Endothelial cell of umbilical vein (primary cell): ENCODE results near the gene POU6F2. TPM values are rescaled to one million over a fixed set of nuclear protein-coding genes. Genes with fewer than 3 reads are reported as not detected.

Experiments
- BruUV-seq: library from RNA; stranded (reverse); fragments of 400-500 nt; replicated peaks from 2 replicates; lab custom pipeline; 2021; lab: Mats Ljungman, UMichigan
- CTCF ChIA-PET: fragments of 300-600, 350-600 bp; sonication (Branson Sonifier 250); formaldehyde crosslinking; loops from one replicate; lab custom pipeline; 2021; ENCODE audit warnings: antibody characterized with exemption, inconsistent platforms; lab: Charles Lee
- POLR2A ChIA-PET: fragments of 300-600, 350-600 bp; sonication (Branson Sonifier 250); formaldehyde crosslinking; loops from one replicate; lab custom pipeline; 2021; ENCODE audit warnings: antibody characterized with exemption, inconsistent platforms; lab: Charles Lee
- DNase-seq: peaks from one replicate; pipeline ENCODE4 v3.0.0-alpha.2; 2011; ENCODE audit warnings: low read depth, low spot score
- FAIRE-seq: peaks from 2 replicates; lab custom pipeline; 2011; peaks lifted over from hg19 to GRCh38; lab: Jason Lieb, UNC
- H2AFZ ChIP-seq: 2 replicates; pipeline ENCODE4 v1.6.0; 2012; ENCODE audit warnings: low read depth, low read length, control low read depth, inconsistent platforms
- H3K27ac ChIP-seq: 2 replicates; pipeline ENCODE4 v1.5.1; 2011; ENCODE audit warnings: low read depth, mild to moderate bottlenecking, control low read depth, low read length, moderate library complexity; ENCODE audit not compliant: insufficient read depth
- H3K27me3 ChIP-seq, 2 experiments: 2 replicates each; pipeline versions ENCODE4 v1.6.0 to v1.6.1; 2011; ENCODE audit warnings: low read length in 2 of 2, mixed read lengths in 1 of 2; ENCODE audit not compliant: control insufficient read depth in 2 of 2, insufficient read depth in 2 of 2
- H3K36me3 ChIP-seq, 2 experiments: 2 replicates in 1 of 2; 3 replicates in 1 of 2; pipeline ENCODE4 v1.5.1; 2011; ENCODE audit warnings: low read length in 2 of 2, mild to moderate bottlenecking in 1 of 2, moderate library complexity in 1 of 2; ENCODE audit not compliant: control insufficient read depth in 2 of 2, insufficient read depth in 2 of 2; ENCODE audit errors: extremely low read depth in 1 of 2
- H3K4me1 ChIP-seq: 3 replicates; pipeline ENCODE4 v1.5.1; 2011; ENCODE audit warnings: mild to moderate bottlenecking, low read length; ENCODE audit not compliant: control insufficient read depth, insufficient read depth; ENCODE audit errors: extremely low read depth
- H3K4me2 ChIP-seq: 2 replicates; pipeline ENCODE4 v1.6.1; 2011; ENCODE audit warnings: low read length, control low read depth, mixed read lengths; ENCODE audit not compliant: insufficient read depth
- H3K4me3 ChIP-seq, 3 experiments: fragments of 200-600 bp in 1 of 3; sonication (generic), shearing (Covaris generic) in 1 of 3; replicated peaks in 1 of 3; 2 replicates each; pipeline ENCODE4 v1.5.1; 2011 to 2016; ENCODE audit warnings: control low read depth in 3 of 3, low read length in 3 of 3, mild to moderate bottlenecking in 2 of 3, inconsistent platforms in 1 of 3, low read depth in 1 of 3, moderate library complexity in 1 of 3; ENCODE audit not compliant: insufficient read depth in 1 of 3
- H3K79me2 ChIP-seq: 2 replicates; pipeline ENCODE4 v1.6.0; 2012; ENCODE audit warnings: low read length, inconsistent platforms; ENCODE audit not compliant: control insufficient read depth, insufficient read depth
- H3K9ac ChIP-seq: replicated peaks from 2 replicates; pipeline ENCODE3; 2011; ENCODE audit warnings: low read length, control low read depth; ENCODE audit not compliant: insufficient read depth; ENCODE audit errors: extremely low read depth
- H3K9me1 ChIP-seq: replicated peaks from 3 replicates; pipeline ENCODE4 v1.6.0; 2011; ENCODE audit warnings: mild to moderate bottlenecking, low read length; ENCODE audit not compliant: control insufficient read depth, insufficient read depth; ENCODE audit errors: extremely low read depth
- H3K9me3 ChIP-seq: replicated peaks from 2 replicates; pipeline ENCODE4 v1.5.1; 2012; ENCODE audit warnings: low read length, inconsistent platforms; ENCODE audit not compliant: control insufficient read depth, insufficient read depth
- H4K20me1 ChIP-seq: replicated peaks from 2 replicates; pipeline ENCODE3; 2011; ENCODE audit warnings: mild to moderate bottlenecking, low read length; ENCODE audit not compliant: control insufficient read depth, insufficient read depth; ENCODE audit errors: extremely low read depth
- EZH2 ChIP-seq: IDR thresholded peaks from 2 replicates; pipeline ENCODE4 v1.6.1; 2012; ENCODE audit warnings: borderline replicate concordance, low read depth, mild to moderate bottlenecking, moderate library complexity, low read length, inconsistent platforms; ENCODE audit not compliant: severe bottlenecking
- FOS ChIP-seq: IDR thresholded peaks from 2 replicates; pipeline ENCODE4 v1.6.1; 2011; ENCODE audit warnings: mild to moderate bottlenecking, low read length, moderate library complexity, borderline replicate concordance; ENCODE audit not compliant: insufficient read depth
- GATA2 ChIP-seq: IDR thresholded peaks from 2 replicates; pipeline ENCODE4 v1.7.0; 2011; ENCODE audit warnings: low read depth, mild to moderate bottlenecking, moderate library complexity, mixed read lengths, low read length; ENCODE audit not compliant: insufficient read length, insufficient read depth
- JUN ChIP-seq: IDR thresholded peaks from 2 replicates; pipeline ENCODE4 v1.6.1; 2011; ENCODE audit warnings: borderline replicate concordance, low read depth; ENCODE audit not compliant: insufficient read length, insufficient read depth
- MYC ChIP-seq: IDR thresholded peaks from one replicate; pipeline ENCODE4 v1.6.1; 2011; ENCODE audit warnings: mild to moderate bottlenecking, low read depth, low read length
- POLR2A ChIP-seq: IDR thresholded peaks from 2 replicates; pipeline ENCODE4 v1.6.1; 2012; ENCODE audit warnings: low read depth, mild to moderate bottlenecking, control low read depth, low read length
- POLR2AphosphoS5 ChIP-seq: IDR thresholded peaks from 2 replicates; pipeline ENCODE4 v1.6.1; 2012; ENCODE audit warnings: low read depth, mild to moderate bottlenecking, control low read depth, low read length, moderate library complexity; ENCODE audit not compliant: insufficient read depth
- dilution Hi-C: fragments of 300-500 bp; cut with MboI; formaldehyde crosslinking; loops from one replicate; pipeline ENCODE4 v1.15.0; 2019; ENCODE audit warnings: low sequenced_read_pairs; ENCODE audit not compliant: extremely low pct_ligation_motif_present
- intact Hi-C: fragments of 100-400 bp; cut with micrococcal nuclease; formaldehyde crosslinking; loops from one replicate; pipeline ENCODE4 v1.10.0; 2022
- polyA plus RNA-seq, 4 experiments: library from polyadenylated mRNA; depleted of rRNA in 3 of 4; stranded (reverse) in 3 of 4; unstranded in 1 of 4; fragments of >200 nt; gene quantifications; 2 replicates each; pipeline versions ENCODE4 v1.2.1 to v1.2.3, GENCODE V29; 2011 to 2012; ENCODE audit warnings: missing spikeins in 1 of 4
- total RNA-seq: library from RNA; stranded (reverse); gene quantifications from 2 replicates; pipeline ENCODE4 v1.2.3, GENCODE V29; 2021
- TF ChIP-seq, protein P1 (sequence below): IDR thresholded peaks from 2 replicates; pipeline ENCODE4 v1.6.1; 2011; ENCODE audit not compliant: insufficient read depth, insufficient read length
- TF ChIP-seq, protein P2 (sequence below), 2 donors: IDR thresholded peaks; 1 replicate in 1 of 2; 2 replicates in 1 of 2; pipeline ENCODE4 v1.5.1; 2011; ENCODE audit warnings: low read length in 2 of 2, mild to moderate bottlenecking in 2 of 2, moderate library complexity in 2 of 2, control low read depth in 1 of 2, inconsistent platforms in 1 of 2, low read depth in 1 of 2; ENCODE audit not compliant: insufficient read depth in 1 of 2; ENCODE audit errors: extremely low read depth in 1 of 2

POU6F2 gene
- total and polyA plus RNA-seq, 2 donors (not counting 3 experiments of a cell fraction or from before 2014, with no cell fraction given): 0.29 TPM; not detected in 1

DNA sequence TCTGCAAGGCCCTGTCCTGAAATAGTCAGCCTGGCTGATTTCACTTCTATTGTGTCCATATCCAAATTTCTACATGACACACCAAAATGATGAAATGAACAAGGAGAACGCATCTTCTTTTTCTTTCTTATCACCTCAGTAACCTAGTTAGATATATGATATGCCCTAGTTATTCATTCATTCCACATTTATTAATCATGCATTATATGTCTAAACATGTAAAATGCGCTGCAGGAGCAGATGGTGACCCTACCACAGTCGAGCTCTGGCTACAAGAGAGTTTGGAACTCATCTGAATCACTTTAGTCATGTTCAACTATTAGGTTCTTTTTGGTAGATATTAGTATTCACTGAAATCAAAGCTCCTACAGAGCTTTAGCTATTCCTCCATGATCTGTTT lies 36.9 kb upstream of the POU6F2 start:
- no peak overlapping the region for H3K4me3 ChIP-seq
- H3K9me3 ChIP-seq: no peaks in the 10 kb centered on the region
- H3K27ac ChIP-seq: no peak overlapping the region
- no peak overlapping the region for H3K4me2 ChIP-seq
- intact Hi-C loops (no loop called here), dilution Hi-C loops (no loop called here)
- no peaks in the 10 kb centered on the region for H3K4me1 ChIP-seq
- no peaks in the 10 kb centered on the region for H3K79me2 ChIP-seq
- TF ChIP-seq EZH2 (no peak), FOS (no peak), GATA2 (no peak), POLR2A (no peak), JUN (no peak), MYC (no peak), POLR2AphosphoS5 (no peak)
- TF ChIP-seq, protein P1, sequence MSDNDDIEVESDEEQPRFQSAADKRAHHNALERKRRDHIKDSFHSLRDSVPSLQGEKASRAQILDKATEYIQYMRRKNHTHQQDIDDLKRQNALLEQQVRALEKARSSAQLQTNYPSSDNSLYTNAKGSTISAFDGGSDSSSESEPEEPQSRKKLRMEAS: no peak
- TF ChIP-seq, protein P2, sequence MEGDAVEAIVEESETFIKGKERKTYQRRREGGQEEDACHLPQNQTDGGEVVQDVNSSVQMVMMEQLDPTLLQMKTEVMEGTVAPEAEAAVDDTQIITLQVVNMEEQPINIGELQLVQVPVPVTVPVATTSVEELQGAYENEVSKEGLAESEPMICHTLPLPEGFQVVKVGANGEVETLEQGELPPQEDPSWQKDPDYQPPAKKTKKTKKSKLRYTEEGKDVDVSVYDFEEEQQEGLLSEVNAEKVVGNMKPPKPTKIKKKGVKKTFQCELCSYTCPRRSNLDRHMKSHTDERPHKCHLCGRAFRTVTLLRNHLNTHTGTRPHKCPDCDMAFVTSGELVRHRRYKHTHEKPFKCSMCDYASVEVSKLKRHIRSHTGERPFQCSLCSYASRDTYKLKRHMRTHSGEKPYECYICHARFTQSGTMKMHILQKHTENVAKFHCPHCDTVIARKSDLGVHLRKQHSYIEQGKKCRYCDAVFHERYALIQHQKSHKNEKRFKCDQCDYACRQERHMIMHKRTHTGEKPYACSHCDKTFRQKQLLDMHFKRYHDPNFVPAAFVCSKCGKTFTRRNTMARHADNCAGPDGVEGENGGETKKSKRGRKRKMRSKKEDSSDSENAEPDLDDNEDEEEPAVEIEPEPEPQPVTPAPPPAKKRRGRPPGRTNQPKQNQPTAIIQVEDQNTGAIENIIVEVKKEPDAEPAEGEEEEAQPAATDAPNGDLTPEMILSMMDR (IDR thresholded peaks at IDR 0.05; ENCODE audit: extremely low read depth in 1 of 2, insufficient read depth in 1 of 2, low read depth in 1 of 2, low read length in 2 of 2): no peak
- no TSS peak for BruUV-seq
- no peaks in the 10 kb centered on the region for H4K20me1 ChIP-seq
- H3K27me3 ChIP-seq: peaks cover 0 to 3% of the 10 kb centered on the region in 2 experiments
- no peaks in the 10 kb centered on the region for H3K36me3 ChIP-seq
- H3K9me1 ChIP-seq: no peaks in the 10 kb centered on the region
- FAIRE-seq (no peak), DNase-seq (no peak)
- H3K9ac ChIP-seq: no peak overlapping the region
- H2AFZ ChIP-seq: no peak overlapping the region
- POLR2A ChIA-PET: no interaction called here
- CTCF ChIA-PET: no interaction called here
